Panc1 (cell line): Measurements from ENCODE around the gene CHRM4.

ENCODE experiments used
- CTCF ChIP-seq: fragments of 450-650 bp; IDR thresholded peaks from 2 replicates; pipeline ENCODE4 v1.5.1; 2017; ENCODE audit warnings: mild to moderate bottlenecking
- POLR2AphosphoS5 ChIP-seq: IDR thresholded peaks from 2 replicates; pipeline ENCODE4 v1.6.1; 2012; ENCODE audit warnings: mild to moderate bottlenecking, low read depth, low read length, moderate library complexity
- SIN3A ChIP-seq: IDR thresholded peaks from 2 replicates; pipeline ENCODE4 v1.6.1; 2012; ENCODE audit warnings: low read depth, mild to moderate bottlenecking, low read length, moderate library complexity, borderline replicate concordance; ENCODE audit not compliant: insufficient read depth
- TCF7L2 ChIP-seq: IDR thresholded peaks from 2 replicates; pipeline ENCODE4 v1.6.1; 2011; ENCODE audit warnings: mild to moderate bottlenecking, low read depth, low read length, inconsistent platforms

GRCh38 chr11:46391186-46391577, 394 bp downstream of the CHRM4 start:
- no peak for TF ChIP-seq CTCF
- no peak for TF ChIP-seq POLR2AphosphoS5
- TF ChIP-seq SIN3A, result no peak
- TF ChIP-seq TCF7L2, result no peak
